Prostate gland (tissue), 2 donors: ENCODE results near the gene STK16. TPM values are rescaled to one million over a fixed set of nuclear protein-coding genes. Genes with fewer than 3 reads are reported as not detected.
"Not testable (repeated sequence)": the region's sequence is repeated elsewhere in the genome, so short reads cannot be mapped to it uniquely, and the experiment has no call there.

ENCODE experiments used
- DNase-seq: peaks from one replicate; pipeline ENCODE4 v3.0.0-alpha.2; 2019; ENCODE audit warnings: low spot score
- H3K27ac ChIP-seq, 2 donors: fragments of 200-600 bp; sonication (generic); 2 replicates each; pipeline ENCODE4 v1.5.1; 2017 to 2019
- H3K27me3 ChIP-seq: fragments of 200-600 bp; sonication (generic); replicated peaks from 2 replicates; pipeline ENCODE4 v1.5.1; 2019; ENCODE audit not compliant: insufficient read depth
- H3K36me3 ChIP-seq, 2 donors: fragments of 200-600 bp; sonication (generic); 1 replicate in 1 of 2; 2 replicates in 1 of 2; pipeline versions ENCODE4 v1.5.1 to v1.8.1; 2017 to 2019
- H3K4me1 ChIP-seq: fragments of 200-600 bp; sonication (generic); replicated peaks from 2 replicates; pipeline ENCODE4 v1.5.1; 2019
- H3K4me3 ChIP-seq, 2 donors: fragments of 200-600 bp; sonication (generic); 2 replicates each; pipeline ENCODE4 v1.5.1; 2017 to 2019
- H3K9me3 ChIP-seq: fragments of 200-600 bp; sonication (generic); 2 replicates; pipeline ENCODE4 v1.5.1; 2017
- CTCF ChIP-seq, 4 experiments: fragments of 200-600 bp in 2 of 4; fragments of 450-650 bp in 2 of 4; sonication (generic) in 2 of 4; IDR thresholded peaks; 1 replicate in 3 of 4; 2 replicates in 1 of 4; pipeline ENCODE4 v1.5.1; 2016 to 2019; ENCODE audit warnings: antibody characterized with exemption in 4 of 4, mild to moderate bottlenecking in 2 of 4, moderate library complexity in 2 of 4
- POLR2A ChIP-seq: fragments of 450-650 bp; IDR thresholded peaks from one replicate; pipeline ENCODE4 v1.6.1; 2016; ENCODE audit warnings: antibody characterized with exemption, mild to moderate bottlenecking
- POLR2AphosphoS5 ChIP-seq: sonication (generic); formaldehyde crosslinking; IDR thresholded peaks from one replicate; pipeline ENCODE4 v1.6.1; 2017; ENCODE audit warnings: antibody characterized with exemption
- WGBS: methylation state at CpG from one replicate; pipeline ENCODE4 v1.1.5; 2018; 5-methylcytosine and 5-hydroxymethylcytosine counted together
- intact Hi-C: fragments of 100-400 bp; cut with DNase I; formaldehyde crosslinking; loops from one replicate; pipeline ENCODE4 v1.14.2; 2022
- total RNA-seq, 2 donors: library from RNA; depleted of rRNA; stranded (reverse); fragments of >200 nt; gene quantifications; one replicate each; pipeline ENCODE4 v1.1.0, GENCODE V29; 2016

Gene STK16
- total RNA-seq, 2 donors from 2014 or later = 20.5 to 26.1 TPM

- H3K36me3 ChIP-seq, H3K4me1 ChIP-seq, H3K27ac ChIP-seq, H3K27me3 ChIP-seq, DNase-seq, H3K4me3 ChIP-seq, intact Hi-C loops, H3K9me3 ChIP-seq: not testable (repeated sequence)
- peak; percentile 23 for TF ChIP-seq POLR2AphosphoS5
- 47% methylated on average over 26 of the region's 26 CpGs for WGBS
These were observed 44.6 kb upstream of the STK16 start for GRCh38 chr2:219200502-219201326.

GRCh38 chr2:219201331-219201730 is 43.9 kb upstream of the STK16 start:
- H3K36me3 ChIP-seq, DNase-seq, H3K4me3 ChIP-seq, H3K9me3 ChIP-seq, H3K27ac ChIP-seq, H3K4me1 ChIP-seq, intact Hi-C loops, H3K27me3 ChIP-seq: not testable (repeated sequence)
- 89% methylated on average over 18 of the region's 21 CpGs for WGBS

- TF ChIP-seq POLR2AphosphoS5 = no peak
- no peak for TF ChIP-seq POLR2A
- no peak for TF ChIP-seq CTCF (IDR thresholded peaks at IDR 0.05)
- no peak for DNase-seq
- H3K9me3 ChIP-seq = no peaks in the 10 kb centered on the region
- peaks cover 0 to 4% of the 10 kb centered on the region in 2 donors for H3K36me3 ChIP-seq
- H3K4me3 ChIP-seq = no peak overlapping the region
- no peak overlapping the region for H3K27ac ChIP-seq
- no peaks in the 10 kb centered on the region for H3K27me3 ChIP-seq
- peaks cover 11% of the 10 kb centered on the region for H3K4me1 ChIP-seq
- 89% methylated on average over 7 of the region's 7 CpGs for WGBS
- intact Hi-C loops = no loop called here
These were observed 40.7 kb upstream of the STK16 start for GRCh38 chr2:219204425-219205164.

GRCh38 chr2:219205165-219205538 is 40.1 kb upstream of the STK16 start:
- Histone ChIP-seq H3K4me3 (no peak overlapping the region), H3K4me1 (peaks cover 11% of the 10 kb centered on the region), H3K27me3 (no peaks in the 10 kb centered on the region), H3K27ac (no peak overlapping the region), H3K9me3 (no peaks in the 10 kb centered on the region), H3K36me3 (peaks cover 0 to 4% of the 10 kb centered on the region in 2 donors)
- 85% methylated on average over 5 of the region's 5 CpGs for WGBS
- TF ChIP-seq POLR2A (no peak), CTCF (IDR thresholded peaks at IDR 0.05) (no peak), POLR2AphosphoS5 (no peak)
- DNase-seq = no peak
- intact Hi-C loops = no loop called here

- WGBS = 10% methylated on average over 7 of the region's 7 CpGs
- Histone ChIP-seq H3K27me3 (no peaks in the 10 kb centered on the region), H3K4me3 (peak overlapping the region; percentile 71 to 74), H3K36me3 (peaks cover 0 to 4% of the 10 kb centered on the region in 2 donors), H3K9me3 (no peaks in the 10 kb centered on the region), H3K27ac (peak overlapping the region; percentile 98 to 99), H3K4me1 (peaks cover 11% of the 10 kb centered on the region)
- DNase-seq = no peak
- intact Hi-C loops = loop anchor here (1.0 kb wide), 1 partner anchor 46 kb away; the partner anchor contains the start of gene NHEJ1
- TF ChIP-seq POLR2A (no peak), CTCF (IDR thresholded peaks at IDR 0.05) (no peak)
These were observed 39.3 kb upstream of the STK16 start for GRCh38 chr2:219205981-219206327.
